NCI-H1417 treated with DMSO at 0.1 percent for 48 hours (cell line): Measurements from ENCODE around the gene EFNA2.
"Not testable (repeated sequence)": the region's sequence is repeated elsewhere in the genome, so short reads cannot be mapped to it uniquely, and the experiment has no call there.

Source experiments
- DNase-seq: peaks from one replicate; lab custom pipeline; 2025; lab: John Stamatoyannopoulos, UW

EFNA2 gene

DNA sequence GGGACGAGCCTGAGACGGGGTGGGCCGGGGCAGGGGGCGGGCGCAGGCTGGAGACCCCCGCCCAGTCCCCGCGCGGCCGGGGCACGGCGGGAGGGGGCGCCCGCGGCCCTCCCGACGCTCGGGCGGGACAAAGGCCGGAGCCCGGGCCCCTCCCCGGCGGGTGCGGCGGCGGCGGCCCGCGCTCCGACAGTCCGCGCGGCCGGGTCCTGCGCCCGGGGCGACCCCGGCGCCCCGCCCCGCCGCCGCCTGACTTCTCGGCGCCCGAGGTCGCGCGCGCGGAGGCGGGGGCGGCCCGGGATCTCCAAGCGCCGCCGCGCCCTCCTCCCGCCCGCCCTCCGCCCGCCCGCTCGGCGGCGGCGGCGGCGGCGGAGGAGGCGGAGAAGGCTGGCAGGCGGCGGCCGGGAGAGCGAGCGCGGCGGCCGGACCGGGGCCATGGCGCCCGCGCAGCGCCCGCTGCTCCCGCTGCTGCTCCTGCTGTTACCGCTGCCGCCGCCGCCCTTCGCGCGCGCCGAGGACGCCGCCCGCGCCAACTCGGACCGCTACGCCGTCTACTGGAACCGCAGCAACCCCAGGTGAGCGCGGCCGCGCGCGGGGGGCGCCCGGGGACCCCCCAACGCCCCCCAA is at the start of gene EFNA2:
Gene EFNA2 (plus strand): TSS at position 137 of the 624 bp plus-strand sequence. CDS start 296 bp downstream, at position 433.
- no peak for DNase-seq

DNA sequence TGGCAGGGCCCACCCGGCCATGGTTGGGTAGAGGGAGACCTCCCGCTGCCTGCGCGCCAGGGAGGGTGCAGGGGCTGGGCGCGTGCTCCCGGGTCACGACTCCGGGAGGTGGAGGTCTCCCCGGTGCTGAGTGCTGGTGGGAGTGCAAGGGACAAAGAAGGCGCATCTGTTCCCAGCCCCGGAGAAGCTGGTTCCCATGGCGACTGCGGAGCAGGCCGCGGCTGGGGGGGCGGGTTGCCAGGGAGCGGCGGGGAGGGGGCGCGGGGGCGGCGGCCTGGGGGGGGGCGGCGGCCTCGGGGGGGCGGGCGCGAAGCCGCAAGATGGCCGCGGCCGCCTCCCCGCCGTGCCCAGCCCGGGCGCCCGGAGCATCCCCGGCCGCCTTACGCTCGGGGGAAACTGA is 49.1 kb upstream of the EFNA2 start:
- no peak for DNase-seq

GRCh38 chr19:1237027-1237659 is 48.5 kb upstream of the EFNA2 start:
- no peak for DNase-seq

DNA sequence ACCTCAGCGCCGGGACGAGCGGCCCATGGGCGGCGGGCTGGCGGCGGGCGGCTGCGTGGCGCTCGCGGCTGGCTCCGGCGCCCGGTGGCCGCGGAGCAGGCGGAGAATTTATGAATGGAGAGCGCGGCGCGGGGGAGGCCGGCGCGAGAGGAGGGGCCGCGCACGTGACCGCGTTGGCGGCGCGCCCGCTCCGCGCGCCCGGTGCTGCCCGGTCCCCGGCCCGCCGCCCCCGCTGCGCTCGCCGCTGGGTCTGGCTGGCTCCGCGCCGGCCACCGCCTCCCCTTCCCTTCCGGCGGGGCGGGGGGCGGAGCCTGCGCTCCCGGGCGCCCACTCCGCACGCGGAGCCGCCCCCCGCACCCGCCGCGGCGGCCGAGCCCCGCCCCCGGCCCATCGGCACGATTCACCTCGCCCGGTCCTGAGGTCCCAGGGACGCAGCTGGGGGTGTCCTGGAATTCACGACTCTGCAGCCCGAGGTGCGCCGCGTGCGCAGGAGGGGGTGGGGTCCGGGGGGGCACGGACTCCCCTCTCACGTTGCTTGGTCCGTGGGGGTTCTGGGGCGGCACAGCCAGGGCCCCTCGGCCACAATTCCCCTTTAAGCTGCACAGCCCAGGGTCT is 47.8 kb upstream of the EFNA2 start, which contains the start of gene CBARP:
Gene CBARP (minus strand): TSS at position 252 of the 615 bp plus-strand sequence. CDS start 1,905 bp downstream, outside the sequence.
- no peak for DNase-seq

DNA sequence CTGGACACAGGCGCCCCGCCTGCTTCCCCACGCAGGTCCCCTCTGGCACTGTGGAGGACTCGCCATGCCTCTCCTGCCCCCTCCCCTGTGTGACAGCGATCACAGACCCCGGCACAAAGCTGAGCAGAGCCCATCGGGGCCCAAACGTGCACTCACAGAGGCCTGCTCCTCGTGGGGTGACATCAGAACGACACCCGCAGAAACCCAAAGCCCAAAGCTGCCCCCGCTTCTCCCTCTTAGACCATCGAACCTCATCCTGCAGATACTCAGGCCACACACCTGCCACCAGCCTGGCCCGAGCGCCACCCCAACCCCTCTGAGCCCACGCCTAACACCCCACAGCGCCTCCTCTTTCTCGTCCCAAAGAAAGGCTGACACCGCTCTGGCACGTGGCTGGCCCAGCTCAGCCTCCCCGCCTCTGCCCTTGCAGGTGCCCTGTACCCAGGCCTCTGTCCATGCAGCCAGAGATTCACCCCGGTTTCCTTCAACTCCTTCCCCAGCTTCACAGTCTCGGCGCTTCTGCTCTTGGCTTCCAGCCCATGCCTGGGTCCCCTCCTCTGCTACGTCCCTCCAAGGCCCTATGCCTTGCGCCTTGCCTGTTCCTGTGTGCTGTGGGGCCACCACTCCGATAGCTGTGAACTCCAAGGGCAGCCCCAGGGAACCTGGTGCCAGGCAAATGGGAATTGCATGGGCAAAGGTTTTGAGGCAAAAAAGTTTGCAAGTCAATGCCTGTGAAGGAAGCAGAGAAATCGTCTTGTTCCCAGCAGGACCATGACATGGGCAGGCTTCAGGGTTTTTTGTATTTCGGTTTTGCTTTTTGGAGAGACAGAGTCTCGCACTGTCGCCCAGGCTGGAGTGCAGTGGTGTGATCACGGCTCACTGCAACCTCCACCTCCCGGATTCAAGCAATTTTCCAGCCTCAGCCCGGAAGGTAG is 47.0 kb upstream of the EFNA2 start:
- no peak for DNase-seq

DNA sequence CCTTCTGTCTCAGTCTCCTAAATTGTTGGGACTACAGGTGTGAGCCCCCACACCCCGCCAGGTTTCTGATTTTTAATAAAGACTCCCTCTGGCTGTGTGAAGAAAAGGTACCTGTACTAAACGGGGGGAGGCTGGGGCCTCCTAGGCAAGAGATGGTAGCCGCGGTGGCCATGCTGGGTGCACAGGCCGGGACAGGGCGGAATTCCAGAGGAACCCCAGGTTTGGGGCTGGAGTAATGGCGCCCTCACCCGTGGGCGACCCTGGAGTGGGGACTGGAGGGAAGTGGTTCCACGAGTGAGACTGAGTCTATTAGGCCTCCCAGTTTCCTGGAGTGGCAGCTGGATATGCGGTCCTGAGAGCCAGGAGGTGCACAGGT is 46.3 kb upstream of the EFNA2 start:
- DNase-seq = no peak

- DNase-seq = peak; percentile 47
Measured at GRCh38 chr19:1239796-1240737, 45.6 kb upstream of the EFNA2 start.

DNA sequence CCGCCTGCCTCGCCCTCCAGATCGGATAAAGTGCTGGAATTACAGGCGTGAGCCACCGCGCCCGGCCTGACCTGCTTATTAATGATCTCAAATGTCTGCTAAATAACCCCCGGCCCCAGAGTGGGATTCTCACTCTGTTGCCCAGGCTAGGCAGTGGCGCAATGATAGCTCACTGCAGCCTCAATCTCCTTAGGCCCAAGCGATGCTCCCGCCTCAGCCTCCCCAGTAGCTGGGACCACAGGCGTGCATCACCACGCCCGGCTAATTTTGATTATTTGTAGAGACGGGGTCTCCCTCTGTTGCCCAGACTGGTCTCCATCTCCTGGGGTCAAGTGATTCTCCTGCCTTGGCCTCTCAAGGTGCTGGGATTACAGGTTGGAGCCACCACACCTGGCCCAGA is 44.7 kb upstream of the EFNA2 start:
- DNase-seq = no peak

GRCh38 chr19:1241417-1242095 is 44.1 kb upstream of the EFNA2 start, which contains the start of gene ATP5F1D:
ATP5F1D (plus strand) TSS chr19:1241751; CDS start chr19:1241851, 100 bp downstream.
- DNase-seq = peak; percentile 51

DNA sequence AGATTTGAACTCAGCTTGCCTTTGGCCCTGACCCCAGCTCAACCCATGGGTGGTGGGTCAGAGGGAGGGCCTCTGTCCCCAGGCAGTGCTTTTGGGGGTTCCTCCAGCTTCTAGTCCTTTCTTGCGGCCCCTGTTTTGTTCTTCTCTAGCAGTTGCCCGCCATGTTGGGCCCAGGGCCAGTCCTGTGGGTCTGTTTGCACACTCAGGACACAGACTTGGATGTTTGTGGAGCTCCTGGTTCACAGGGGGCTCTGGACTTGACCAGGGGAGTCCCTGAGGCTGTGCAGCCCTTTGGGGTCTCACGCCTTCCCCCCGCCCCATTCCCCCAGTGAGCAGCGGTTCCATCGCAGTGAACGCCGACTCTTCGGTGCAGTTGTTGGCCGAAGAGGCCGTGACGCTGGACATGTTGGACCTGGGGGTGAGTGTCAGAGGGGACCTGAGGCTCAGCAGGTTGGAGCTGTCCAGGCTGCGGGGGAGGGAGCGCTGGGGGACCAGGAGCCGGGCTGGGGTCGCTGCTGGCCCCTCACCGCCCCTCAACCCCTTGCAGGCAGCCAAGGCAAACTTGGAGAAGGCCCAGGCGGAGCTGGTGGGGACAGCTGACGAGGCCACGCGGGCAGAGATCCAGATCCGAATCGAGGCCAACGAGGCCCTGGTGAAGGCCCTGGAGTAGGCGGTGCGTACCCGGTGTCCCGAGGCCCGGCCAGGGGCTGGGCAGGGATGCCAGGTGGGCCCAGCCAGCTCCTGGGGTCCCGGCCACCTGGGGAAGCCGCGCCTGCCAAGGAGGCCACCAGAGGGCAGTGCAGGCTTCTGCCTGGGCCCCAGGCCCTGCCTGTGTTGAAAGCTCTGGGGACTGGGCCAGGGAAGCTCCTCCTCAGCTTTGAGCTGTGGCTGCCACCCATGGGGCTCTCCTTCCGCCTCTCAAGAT is 41.6 kb upstream of the EFNA2 start:
- DNase-seq = no peak

DNA sequence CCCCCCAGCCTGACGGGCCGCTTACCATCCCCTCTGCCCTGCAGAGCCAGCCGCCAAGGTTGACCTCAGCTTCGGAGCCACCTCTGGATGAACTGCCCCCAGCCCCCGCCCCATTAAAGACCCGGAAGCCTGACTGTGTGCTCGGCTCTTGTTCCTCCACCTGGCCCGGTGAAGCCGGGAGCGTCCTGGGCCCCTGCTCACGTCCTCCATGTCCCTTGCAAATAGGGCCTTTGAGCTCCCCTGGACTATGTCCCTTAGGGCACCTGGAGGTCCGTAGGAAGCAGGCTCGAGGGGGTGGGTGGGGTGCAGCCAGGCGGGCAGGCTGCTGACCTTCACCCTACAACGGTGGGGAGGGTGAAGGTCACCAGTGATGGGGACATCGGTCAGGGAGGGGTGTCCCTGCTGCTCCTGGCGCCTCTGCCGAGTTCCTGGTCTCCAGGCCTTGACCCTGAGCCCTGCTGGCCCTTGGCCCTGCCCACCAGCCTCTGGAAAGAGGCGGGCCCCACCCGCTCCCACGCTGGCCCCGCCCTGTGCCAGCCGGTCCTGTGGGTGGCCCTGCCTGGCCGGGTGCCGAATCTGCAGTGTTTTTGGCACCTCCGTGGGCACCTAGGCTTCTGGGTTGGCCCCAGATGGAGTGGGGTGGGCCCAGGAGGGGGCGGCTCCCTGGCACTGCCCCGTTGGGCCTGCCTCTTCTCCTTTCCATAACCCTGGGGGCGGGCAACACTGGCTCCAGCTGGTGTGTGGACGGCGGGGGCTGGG is 40.8 kb upstream of the EFNA2 start:
- no peak for DNase-seq

DNA sequence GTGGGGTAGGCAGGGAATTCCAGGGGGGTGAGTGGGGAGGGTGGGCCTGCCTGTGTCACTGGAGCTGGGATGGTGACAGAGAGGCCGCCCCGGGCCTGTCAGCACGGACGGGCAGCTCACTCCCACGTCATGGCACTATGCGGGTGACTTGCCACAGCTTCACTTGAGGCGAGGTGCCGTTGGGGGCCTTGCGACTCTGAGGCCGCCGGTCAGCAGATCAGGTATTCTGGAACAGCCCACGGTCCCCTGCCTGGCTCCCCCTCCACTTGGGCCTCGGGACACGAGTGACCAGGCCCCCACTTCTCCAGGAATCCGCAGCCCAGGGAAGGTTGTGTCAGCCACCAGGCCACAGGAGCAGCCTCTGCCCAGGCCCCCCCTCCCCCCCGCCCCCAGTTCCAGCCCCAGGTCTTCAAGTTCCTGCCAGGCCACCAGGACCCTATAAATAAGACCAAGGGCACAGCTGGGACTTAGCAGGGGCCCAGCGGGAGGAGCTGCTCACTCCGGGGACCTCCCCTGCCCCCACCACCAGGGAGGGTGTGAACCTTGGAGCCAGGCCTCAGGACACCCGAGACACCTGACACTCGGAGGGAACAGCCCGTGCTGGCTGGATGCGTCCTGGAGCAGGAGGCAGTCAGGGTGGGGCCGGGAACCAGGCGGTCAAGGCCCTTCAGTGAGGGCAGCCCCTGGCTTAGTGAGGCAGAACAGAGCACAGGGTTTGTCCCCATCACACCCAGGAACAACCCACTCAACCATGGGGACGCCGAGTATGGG is 40.0 kb upstream of the EFNA2 start:
- no peak for DNase-seq

DNA sequence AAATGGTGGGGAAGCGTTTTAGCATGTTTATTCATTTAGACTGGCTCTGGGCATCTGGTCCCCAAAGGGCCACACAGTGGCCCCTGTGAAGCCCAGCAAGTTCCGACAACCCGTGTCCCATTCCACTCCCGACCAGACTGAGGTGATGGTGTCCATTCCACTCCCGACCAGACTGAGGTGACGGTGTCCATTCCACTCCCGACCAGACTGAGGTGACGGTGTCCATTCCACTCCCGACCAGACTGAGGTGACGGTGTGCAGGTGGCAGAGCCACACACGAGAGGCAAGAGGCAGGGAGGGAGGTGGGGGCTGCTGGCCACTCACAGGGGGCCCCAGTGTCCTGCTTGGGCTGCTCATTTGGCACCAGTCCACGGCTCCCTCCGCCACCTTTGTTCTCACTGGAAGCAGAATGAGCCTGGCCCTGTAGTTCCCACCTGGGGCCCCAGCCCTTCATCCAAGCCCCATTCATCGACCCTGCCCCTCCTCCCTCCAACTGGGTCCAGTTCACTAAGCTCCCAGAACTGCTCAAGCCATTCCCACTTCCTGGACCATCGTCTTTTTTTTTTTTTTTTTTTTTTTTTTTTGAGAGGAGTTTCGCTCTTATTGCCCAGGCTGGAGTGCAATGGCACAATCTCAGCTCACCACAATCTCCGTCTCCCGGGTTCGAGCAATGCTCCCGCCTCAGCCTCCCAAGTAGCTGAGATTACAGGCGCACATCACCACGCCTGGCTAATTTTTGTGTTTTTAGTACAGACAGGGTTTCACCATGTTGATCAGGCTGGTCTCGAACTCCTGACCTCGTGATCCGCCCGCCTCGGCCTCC is 39.2 kb upstream of the EFNA2 start:
- DNase-seq = not testable (repeated sequence)

- no peak for DNase-seq
Measured at GRCh38 chr19:1247748-1248138, 37.9 kb upstream of the EFNA2 start.

- DNase-seq = no peak
Measured at GRCh38 chr19:1248139-1248785, 37.4 kb upstream of the EFNA2 start, which contains the start of gene MIDN. MIDN (plus strand) TSS chr19:1248583; CDS start chr19:1250297, 1,714 bp downstream.

- no peak for DNase-seq
Measured at GRCh38 chr19:1248786-1249297, 36.8 kb upstream of the EFNA2 start.
